Astrocyte of the cerebellum (primary cell): ENCODE results near the gene DSCAML1.

Source experiments
- DNase-seq: peaks from one replicate; pipeline ENCODE4 v3.0.0-alpha.2; 2011; ENCODE audit warnings: low read depth
- H3K4me3 ChIP-seq: 2 replicates; pipeline ENCODE4 v1.5.1; 2011; ENCODE audit warnings: mild to moderate bottlenecking, low read depth, low read length, moderate library complexity
- CTCF ChIP-seq: IDR thresholded peaks from 2 replicates; pipeline ENCODE4 v1.5.1; 2012; ENCODE audit warnings: low read length, low read depth, moderate library complexity, mild to moderate bottlenecking; ENCODE audit errors: missing control alignments
- in situ Hi-C: cut with HindIII; loops from 2 replicates; pipeline ENCODE4 v1.10.0; 2017; ENCODE audit warnings: low sequenced_read_pairs

Gene DSCAML1

GRCh38 chr11:117716521-117717440 is 80.2 kb downstream of the DSCAML1 start:
- in situ Hi-C loops = no loop called here
- TF ChIP-seq CTCF = no peak
- DNase-seq = no peak
- H3K4me3 ChIP-seq = no peak overlapping the region

- no peak for DNase-seq
- no peak for TF ChIP-seq CTCF
- H3K4me3 ChIP-seq = no peak overlapping the region
- in situ Hi-C loops = no loop called here
Observed at GRCh38 chr11:117715801-117716200, 81.2 kb downstream of the DSCAML1 start.

GRCh38 chr11:117713538-117713991 is 83.5 kb downstream of the DSCAML1 start:
- TF ChIP-seq CTCF = no peak
- in situ Hi-C loops = no loop called here
- no peak overlapping the region for H3K4me3 ChIP-seq
- no peak for DNase-seq

GRCh38 chr11:117712530-117712929 is 84.5 kb downstream of the DSCAML1 start:
- in situ Hi-C loops = no loop called here
- no peak for TF ChIP-seq CTCF
- DNase-seq = no peak
- H3K4me3 ChIP-seq = no peak overlapping the region

- in situ Hi-C loops = no loop called here
Observed at GRCh38 chr11:117711331-117711730, 85.7 kb downstream of the DSCAML1 start.

GRCh38 chr11:117710211-117710610 is 86.8 kb downstream of the DSCAML1 start:
- in situ Hi-C loops = no loop called here

More at GRCh38 chr11:117711331-117711730, 85.7 kb downstream of the DSCAML1 start:
- TF ChIP-seq CTCF = no peak
- H3K4me3 ChIP-seq = no peak overlapping the region
- DNase-seq = no peak

More at GRCh38 chr11:117710211-117710610, 86.8 kb downstream of the DSCAML1 start:
- H3K4me3 ChIP-seq = no peak overlapping the region
- no peak for DNase-seq
- TF ChIP-seq CTCF = no peak
